HepG2 (cell line): ENCODE results near the gene EIF3L. TPM values are rescaled to one million over a fixed set of nuclear protein-coding genes. Genes with fewer than 3 reads are reported as not detected.

Experiments used
- CBX1 ChIP-seq: IDR thresholded peaks from one replicate; pipeline ENCODE4 v1.6.1; 2016; ENCODE audit warnings: antibody characterized with exemption, low read depth
- CEBPB ChIP-seq: IDR thresholded peaks from 2 replicates; pipeline ENCODE4 v1.6.1; 2011; ENCODE audit warnings: low read depth, low read length, improper control_type of control experiment, borderline replicate concordance
- ELF4 ChIP-seq: sonication (generic); formaldehyde crosslinking; IDR thresholded peaks from 2 replicates; pipeline ENCODE4 v1.5.0; 2020; ENCODE audit warnings: missing genetic modification reagents, mild to moderate bottlenecking, moderate library complexity, borderline replicate concordance
- HNRNPUL1 ChIP-seq: fragments of 200-400 bp; formaldehyde crosslinking; IDR thresholded peaks from 2 replicates; pipeline ENCODE4 v1.6.1; 2017; ENCODE audit warnings: low read depth, mild to moderate bottlenecking, low read length, moderate library complexity
- MEIS1 ChIP-seq: sonication (generic); formaldehyde crosslinking; IDR thresholded peaks from 2 replicates; pipeline ENCODE4 v1.9.0; 2021; ENCODE audit warnings: mild to moderate bottlenecking, missing genetic modification reagents, moderate library complexity, borderline replicate concordance
- MTA1 ChIP-seq: sonication (generic); formaldehyde crosslinking; IDR thresholded peaks from 2 replicates; pipeline ENCODE4 v1.4.0; 2020; ENCODE audit warnings: missing genetic modification reagents, mild to moderate bottlenecking, borderline replicate concordance
- PHB2 ChIP-seq: fragments of 450-650 bp; IDR thresholded peaks from 2 replicates; pipeline ENCODE4 v1.6.1; 2018; ENCODE audit not compliant: partially characterized antibody
- ZFP1 ChIP-seq: IDR thresholded peaks from 2 replicates; pipeline ENCODE4 v1.6.1; 2016
- ZFP36 ChIP-seq: fragments of 150-350 bp; IDR thresholded peaks from 2 replicates; pipeline ENCODE4 v1.6.1; 2018; ENCODE audit warnings: borderline replicate concordance, low read length, low read depth; ENCODE audit not compliant: partially characterized antibody
- ZIK1 ChIP-seq: sonication (generic); formaldehyde crosslinking; IDR thresholded peaks from 2 replicates; pipeline ENCODE4 v1.5.0; 2020; ENCODE audit warnings: mild to moderate bottlenecking, low read depth, missing genetic modification reagents, borderline replicate concordance
- ZKSCAN1 ChIP-seq: fragments of 150-350 bp; IDR thresholded peaks from 2 replicates; pipeline ENCODE4 v1.6.1; 2014; ENCODE audit warnings: low read length
- ZNF136 ChIP-seq: sonication (generic); formaldehyde crosslinking; IDR thresholded peaks from 2 replicates; pipeline ENCODE4 v1.8.1; 2022; ENCODE audit warnings: low read depth, mild to moderate bottlenecking, moderate library complexity, missing genetic modification reagents
- ZNF232 ChIP-seq: sonication (generic); formaldehyde crosslinking; IDR thresholded peaks from 2 replicates; pipeline ENCODE4 v1.4.0; 2020; ENCODE audit warnings: missing genetic modification reagents, borderline replicate concordance
- ZNF44 ChIP-seq: sonication (generic); formaldehyde crosslinking; IDR thresholded peaks from 2 replicates; pipeline ENCODE4 v1.5.1; 2020; ENCODE audit warnings: mild to moderate bottlenecking, missing genetic modification reagents
- ZNF549 ChIP-seq: sonication (generic); formaldehyde crosslinking; IDR thresholded peaks from 2 replicates; pipeline ENCODE4 v1.5.0; 2020; ENCODE audit warnings: missing genetic modification reagents
- ZNF577 ChIP-seq: sonication (generic); formaldehyde crosslinking; IDR thresholded peaks from 2 replicates; pipeline ENCODE4 v1.4.0; 2020; ENCODE audit warnings: mild to moderate bottlenecking, low read depth, missing genetic modification reagents, borderline replicate concordance
- ZNF619 ChIP-seq: sonication (generic); formaldehyde crosslinking; IDR thresholded peaks from 2 replicates; pipeline ENCODE4 v1.4.0; 2020; ENCODE audit warnings: mild to moderate bottlenecking, missing genetic modification reagents
- ZNF644 ChIP-seq: IDR thresholded peaks from 2 replicates; pipeline ENCODE4 v1.6.1; 2016; ENCODE audit warnings: low read depth
- ZSCAN31 ChIP-seq: sonication (generic); formaldehyde crosslinking; IDR thresholded peaks from 2 replicates; pipeline ENCODE4 v1.5.0; 2020; ENCODE audit warnings: low read depth, mild to moderate bottlenecking, missing genetic modification reagents
- polyA plus RNA-seq, 8 experiments: library from polyadenylated mRNA; depleted of rRNA in 3 of 8; stranded (reverse) in 7 of 8; unstranded in 1 of 8; fragments of >200 nt; fragmentation: Illumina TruSeq in 4 of 8; extraction: Trizol in 4 of 8; gene quantifications; 2 replicates each; pipeline versions ENCODE4 v1.2.1 to v1.2.3, GENCODE V29; 2011 to 2016; ENCODE audit warnings: low read depth in 4 of 8, missing spikeins in 1 of 8, mixed read lengths in 1 of 8; ENCODE audit not compliant: insufficient read depth in 1 of 8
- total RNA-seq, 5 experiments: library from RNA; depleted of rRNA; stranded (reverse); fragments of >200 nt; fragmentation: Illumina TruSeq; extraction: Trizol; gene quantifications; 2 replicates each; pipeline ENCODE4 v1.2.3, GENCODE V29; 2016; ENCODE audit warnings: low read depth in 1 of 5
- TF ChIP-seq, protein P1 (sequence below): sonication (generic); formaldehyde crosslinking; IDR thresholded peaks from 2 replicates; pipeline ENCODE4 v1.5.1; 2020; ENCODE audit warnings: mild to moderate bottlenecking, missing genetic modification reagents, borderline replicate concordance
- TF ChIP-seq, protein P2 (sequence below): sonication (generic); formaldehyde crosslinking; conservative IDR thresholded peaks from 2 replicates; pipeline ENCODE4 v1.4.0; 2020; ENCODE audit warnings: missing genetic modification reagents
- TF ChIP-seq, protein P3 (sequence below): sonication (generic); formaldehyde crosslinking; IDR thresholded peaks from 2 replicates; pipeline ENCODE4 v1.5.0; 2020; ENCODE audit warnings: missing genetic modification reagents

Gene EIF3L
- total and polyA plus RNA-seq, 2 of the 13 experiments (the other 11 are each of a cell fraction or from before 2014, with no cell fraction given), result 514 to 793 TPM

DNA sequence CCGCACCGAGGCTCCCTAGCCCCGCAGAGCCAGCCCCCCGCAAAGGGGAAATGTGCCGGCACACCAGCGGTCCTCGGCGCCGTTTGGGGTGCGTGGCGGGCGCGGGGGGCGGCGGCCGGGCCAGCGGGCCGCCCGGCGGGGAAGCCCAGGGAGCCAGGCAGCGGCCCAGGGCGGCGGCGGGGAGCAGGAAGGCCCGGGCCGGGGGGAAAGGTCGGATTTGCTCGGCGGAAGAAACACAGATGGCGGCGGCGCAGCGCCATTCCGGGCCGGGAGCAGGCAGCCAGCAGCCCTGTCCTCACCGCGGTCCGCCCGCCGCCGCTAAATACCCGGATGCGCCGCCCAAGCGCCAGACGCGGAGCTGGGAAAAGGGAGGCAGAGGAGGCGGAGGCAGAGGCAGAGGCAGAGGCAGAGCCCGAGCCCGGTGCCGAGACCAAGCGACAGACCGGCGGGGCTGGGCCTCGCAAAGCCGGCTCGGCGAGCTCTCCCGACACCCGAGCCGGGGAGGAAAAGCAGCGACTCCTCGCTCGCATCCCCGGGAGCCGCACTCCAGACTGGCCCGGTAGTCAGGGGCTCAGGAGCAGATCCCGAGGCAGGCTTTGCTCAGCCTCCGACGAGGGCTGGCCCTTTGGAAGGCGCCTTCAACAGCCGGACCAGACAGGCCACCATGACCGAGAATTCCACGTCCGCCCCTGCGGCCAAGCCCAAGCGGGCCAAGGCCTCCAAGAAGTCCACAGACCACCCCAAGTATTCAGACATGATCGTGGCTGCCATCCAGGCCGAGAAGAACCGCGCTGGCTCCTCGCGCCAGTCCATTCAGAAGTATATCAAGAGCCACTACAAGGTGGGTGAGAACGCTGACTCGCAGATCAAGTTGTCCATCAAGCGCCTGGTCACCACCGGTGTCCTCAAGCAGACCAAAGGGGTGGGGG is 44.1 kb upstream of the EIF3L start (continued):
- TF ChIP-seq, protein P1, sequence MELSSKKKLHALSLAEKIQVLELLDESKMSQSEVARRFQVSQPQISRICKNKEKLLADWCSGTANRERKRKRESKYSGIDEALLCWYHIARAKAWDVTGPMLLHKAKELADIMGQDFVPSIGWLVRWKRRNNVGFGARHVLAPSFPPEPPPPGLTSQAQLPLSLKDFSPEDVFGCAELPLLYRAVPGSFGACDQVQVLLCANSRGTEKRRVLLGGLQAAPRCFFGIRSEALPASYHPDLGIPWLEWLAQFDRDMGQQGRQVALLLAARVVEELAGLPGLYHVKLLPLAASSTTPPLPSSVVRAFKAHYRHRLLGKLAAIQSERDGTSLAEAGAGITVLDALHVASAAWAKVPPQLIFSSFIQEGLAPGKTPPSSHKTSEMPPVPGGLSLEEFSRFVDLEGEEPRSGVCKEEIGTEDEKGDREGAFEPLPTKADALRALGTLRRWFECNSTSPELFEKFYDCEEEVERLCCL (CRISPR knock-in tag), result no peak
- TF ChIP-seq MEIS1 (CRISPR knock-in tag), result no peak
- TF ChIP-seq ZNF44, result no peak
- TF ChIP-seq ZIK1 (CRISPR knock-in tag), result 0 out of 2 replicates have a peak, but pooled peaks have one; percentile 49
- TF ChIP-seq, protein P2, sequence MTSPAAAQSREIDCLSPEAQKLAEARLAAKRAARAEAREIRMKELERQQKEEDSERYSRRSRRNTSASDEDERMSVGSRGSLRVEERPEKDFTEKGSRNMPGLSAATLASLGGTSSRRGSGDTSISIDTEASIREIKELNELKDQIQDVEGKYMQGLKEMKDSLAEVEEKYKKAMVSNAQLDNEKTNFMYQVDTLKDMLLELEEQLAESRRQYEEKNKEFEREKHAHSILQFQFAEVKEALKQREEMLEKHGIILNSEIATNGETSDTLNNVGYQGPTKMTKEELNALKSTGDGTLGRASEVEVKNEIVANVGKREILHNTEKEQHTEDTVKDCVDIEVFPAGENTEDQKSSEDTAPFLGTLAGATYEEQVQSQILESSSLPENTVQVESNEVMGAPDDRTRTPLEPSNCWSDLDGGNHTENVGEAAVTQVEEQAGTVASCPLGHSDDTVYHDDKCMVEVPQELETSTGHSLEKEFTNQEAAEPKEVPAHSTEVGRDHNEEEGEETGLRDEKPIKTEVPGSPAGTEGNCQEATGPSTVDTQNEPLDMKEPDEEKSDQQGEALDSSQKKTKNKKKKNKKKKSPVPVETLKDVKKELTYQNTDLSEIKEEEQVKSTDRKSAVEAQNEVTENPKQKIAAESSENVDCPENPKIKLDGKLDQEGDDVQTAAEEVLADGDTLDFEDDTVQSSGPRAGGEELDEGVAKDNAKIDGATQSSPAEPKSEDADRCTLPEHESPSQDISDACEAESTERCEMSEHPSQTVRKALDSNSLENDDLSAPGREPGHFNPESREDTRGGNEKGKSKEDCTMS, result no peak
- TF ChIP-seq PHB2, result no peak
- TF ChIP-seq ZKSCAN1, result 0 out of 2 replicates have a peak, but pooled peaks have one; percentile 34
- no peak for TF ChIP-seq ZNF136
- TF ChIP-seq ZNF232 (CRISPR knock-in tag), result 0 out of 2 replicates have a peak, but pooled peaks have one; percentile 18
- TF ChIP-seq ELF4 (CRISPR knock-in tag), result no peak
- TF ChIP-seq ZFP1 (CRISPR knock-in tag), result 0 out of 2 replicates have a peak, but pooled peaks have one; percentile 15
- TF ChIP-seq ZNF644, result no peak
- TF ChIP-seq HNRNPUL1, result peak; percentile 50; the same call in 1 of the 2 replicates
- TF ChIP-seq ZNF619 (CRISPR knock-in tag), result no peak
- TF ChIP-seq CEBPB, result no peak
- TF ChIP-seq, protein P3, sequence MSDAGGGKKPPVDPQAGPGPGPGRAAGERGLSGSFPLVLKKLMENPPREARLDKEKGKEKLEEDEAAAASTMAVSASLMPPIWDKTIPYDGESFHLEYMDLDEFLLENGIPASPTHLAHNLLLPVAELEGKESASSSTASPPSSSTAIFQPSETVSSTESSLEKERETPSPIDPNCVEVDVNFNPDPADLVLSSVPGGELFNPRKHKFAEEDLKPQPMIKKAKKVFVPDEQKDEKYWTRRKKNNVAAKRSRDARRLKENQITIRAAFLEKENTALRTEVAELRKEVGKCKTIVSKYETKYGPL (CRISPR knock-in tag), result no peak
- TF ChIP-seq CBX1, result peak; percentile 90
- TF ChIP-seq ZNF577, result no peak
- TF ChIP-seq MTA1 (CRISPR knock-in tag), result peak; percentile 59; the same call in 1 of the 2 replicates
- TF ChIP-seq ZSCAN31 (CRISPR knock-in tag), result peak; percentile 75; the same call in 1 of the 2 replicates
- TF ChIP-seq ZNF549 (CRISPR knock-in tag), result no peak
- TF ChIP-seq ZFP36, result no peak
